Measurements from ENCODE around the gene FMO4.
"Not testable (repeated sequence)": the region's sequence is repeated elsewhere in the genome, so short reads cannot be mapped to it uniquely, and the experiment has no call there.

FMO4 gene

GRCh38 chr1:171279234-171279633 is 34.7 kb upstream of the FMO4 start:
- DNase-seq (ENCODE audit: low read depth): no peak
- no peak overlapping the region for H3K4me3 ChIP-seq (ENCODE audit: control insufficient read depth, low read depth, low read length)
- no peak for TF ChIP-seq CTCF (conservative IDR thresholded peaks at IDR 0.05; ENCODE audit: control insufficient read depth, insufficient read depth, low read depth, low read length)

GRCh38 chr1:171279678-171280077 is 34.3 kb upstream of the FMO4 start:
- TF ChIP-seq CTCF (conservative IDR thresholded peaks at IDR 0.05; ENCODE audit: control insufficient read depth, insufficient read depth, low read depth, low read length): no peak
- H3K4me3 ChIP-seq (ENCODE audit: control insufficient read depth, low read depth, low read length): no peak overlapping the region
- DNase-seq (ENCODE audit: low read depth): no peak

- H3K4me3 ChIP-seq (ENCODE audit: control insufficient read depth, low read depth, low read length): no peak overlapping the region
- no peak for TF ChIP-seq CTCF (conservative IDR thresholded peaks at IDR 0.05; ENCODE audit: control insufficient read depth, insufficient read depth, low read depth, low read length)
- DNase-seq (ENCODE audit: low read depth): no peak
These were observed 33.4 kb upstream of the FMO4 start for GRCh38 chr1:171280599-171280998.

DNA sequence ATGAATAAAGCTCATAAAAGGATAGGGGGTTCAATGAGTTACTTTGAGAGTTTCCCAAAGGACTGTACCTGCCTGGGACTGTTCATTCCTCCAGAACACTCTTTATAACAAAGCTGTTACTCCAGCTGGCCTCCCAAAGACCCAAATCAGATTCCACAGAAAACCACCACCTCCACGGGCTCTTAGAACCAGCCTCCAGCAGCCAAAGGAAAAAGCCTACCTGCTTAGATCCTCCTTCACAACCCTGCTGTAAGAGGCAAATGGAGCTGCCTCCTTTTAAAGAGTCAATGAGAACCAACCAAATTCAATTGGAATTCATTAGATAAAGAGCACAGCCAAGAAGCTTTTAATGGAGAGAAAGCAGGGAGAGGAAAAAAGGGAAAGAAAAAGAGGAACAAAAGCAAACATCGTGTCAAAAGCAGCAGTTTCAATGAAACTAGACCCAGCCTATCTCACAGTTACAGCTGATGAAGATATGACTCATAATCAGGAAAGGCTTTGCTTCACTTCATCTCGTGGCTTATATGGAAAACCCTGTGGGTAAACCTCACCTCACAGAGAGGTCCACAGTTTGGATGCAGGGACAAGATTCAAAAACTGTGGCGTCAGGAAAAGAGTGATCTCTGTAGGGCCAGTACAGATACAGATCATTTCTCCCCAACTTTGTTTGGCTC is 27.8 kb upstream of the FMO4 start:
- no peak overlapping the region for H3K4me3 ChIP-seq (ENCODE audit: control insufficient read depth, low read depth, low read length)
- DNase-seq (ENCODE audit: low read depth): peak; percentile 44
- TF ChIP-seq CTCF (conservative IDR thresholded peaks at IDR 0.05; ENCODE audit: control insufficient read depth, insufficient read depth, low read depth, low read length): no peak

- DNase-seq (ENCODE audit: low read depth): no peak
- H3K4me3 ChIP-seq (ENCODE audit: control insufficient read depth, low read depth, low read length): no peak overlapping the region
- no peak for TF ChIP-seq CTCF (conservative IDR thresholded peaks at IDR 0.05; ENCODE audit: control insufficient read depth, insufficient read depth, low read depth, low read length)
These were observed 23.4 kb upstream of the FMO4 start for GRCh38 chr1:171290621-171291020.

- no peak for TF ChIP-seq CTCF (conservative IDR thresholded peaks at IDR 0.05; ENCODE audit: control insufficient read depth, insufficient read depth, low read depth, low read length)
- no peak overlapping the region for H3K4me3 ChIP-seq (ENCODE audit: control insufficient read depth, low read depth, low read length)
- DNase-seq (ENCODE audit: low read depth): peak; percentile 96
These were observed 21.2 kb upstream of the FMO4 start for GRCh38 chr1:171292799-171293198.

DNA sequence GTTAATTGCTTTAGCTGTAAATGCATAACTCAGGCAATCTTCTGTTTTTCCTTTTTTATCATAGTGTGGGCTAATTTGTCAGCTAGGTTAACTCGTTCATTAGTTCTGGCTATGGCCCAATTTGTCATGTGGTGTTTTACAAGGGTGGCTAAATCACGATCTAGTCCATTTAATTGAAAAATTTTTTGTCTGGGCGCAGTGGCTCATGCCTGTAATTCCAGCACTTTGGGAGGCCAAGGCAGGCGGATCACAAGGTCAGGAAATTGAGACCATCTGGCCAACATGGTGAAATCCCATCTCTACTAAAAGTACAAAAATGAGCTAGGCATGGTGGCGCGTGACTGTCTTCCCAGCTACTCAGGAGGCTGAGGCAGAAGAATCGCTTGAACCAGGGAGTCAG is 18.6 kb upstream of the FMO4 start:
- not testable (repeated sequence) for H3K4me3 ChIP-seq (ENCODE audit: control insufficient read depth, low read depth, low read length)
- DNase-seq (ENCODE audit: low read depth): peak; percentile 76

Data from fibroblast of mammary gland (primary cell).